ENCODE data around the gene CCM2. TPM values are rescaled to one million over a fixed set of nuclear protein-coding genes. Genes with fewer than 3 reads are reported as not detected.

Gene CCM2
- total RNA-seq, result 10 to 100 TPM; 99.6 to 99.9 TPM

- ChIA-PET POLR2A (interaction anchor here (0.9 to 11.7 kb wide), 12 partner anchors 11 to 153 kb away, joined by 3 to 234 read pairs (median 8); partner anchors contain the start of genes H2AZ2, MYO1G, PURB and TBRG4), CTCF (interaction anchor here (0.9 to 9.1 kb wide), 11 partner anchors 11 to 135 kb away, joined by 3 to 111 read pairs (median 5); partner anchors contain the start of gene MYO1G)
- DNase-seq (no peak), ATAC-seq (no peak)
- Mint-ChIP-seq H3K36me3 (ENCODE audit: low read depth) (peaks cover 20% of the 10 kb centered on the region), H3K27me3 (ENCODE audit: low read depth) (no peaks in the 10 kb centered on the region), H3K4me1 (ENCODE audit: low read depth) (peaks cover 54% of the 10 kb centered on the region), H3K27ac (peak within 1 kb of the TSS; percentile 91), H3K9me3 (ENCODE audit: insufficient read depth) (no peaks in the 10 kb centered on the region), H3K4me3 (peak within 1 kb of the TSS; percentile 85)
Measured at GRCh38 chr7:45000093-45001032, at the start of gene CCM2. CCM2 (plus strand) TSS chr7:45000201; CDS start chr7:45000334, 133 bp downstream.

- H3K27ac Mint-ChIP-seq, result no peak overlapping the region
- CTCF ChIA-PET, result no interaction called here
- H3K4me3 Mint-ChIP-seq, result no peak overlapping the region
- DNase-seq (no peak), ATAC-seq (no peak)
- H3K36me3 Mint-ChIP-seq (ENCODE audit: low read depth), result no peaks in the 10 kb centered on the region
- no peaks in the 10 kb centered on the region for H3K4me1 Mint-ChIP-seq (ENCODE audit: low read depth)
- H3K9me3 Mint-ChIP-seq (ENCODE audit: insufficient read depth), result no peaks in the 10 kb centered on the region
- peaks cover 37% of the 10 kb centered on the region for H3K27me3 Mint-ChIP-seq (ENCODE audit: low read depth)
- POLR2A ChIA-PET, result interaction anchor here (0.6 to 1.3 kb wide), 3 partner anchors 13 to 69 kb away, joined by 3 read pairs; no protein-coding TSS in a partner anchor
Measured at GRCh38 chr7:44953156-44953555, 46.8 kb upstream of the CCM2 start.

- ATAC-seq (no peak), DNase-seq (no peak)
- ChIA-PET POLR2A (interaction anchor here (0.7 to 3.8 kb wide), 10 partner anchors 9 to 157 kb away, joined by 3 to 23 read pairs (median 4); partner anchors contain the start of genes H2AZ2 and MYO1G), CTCF (interaction anchor here (0.5 kb wide), 1 partner anchor 78 kb away, joined by 3 read pairs; no protein-coding TSS in a partner anchor)
- Mint-ChIP-seq H3K4me1 (ENCODE audit: low read depth) (peaks cover 18% of the 10 kb centered on the region), H3K27me3 (ENCODE audit: low read depth) (peaks cover 24% of the 10 kb centered on the region), H3K9me3 (ENCODE audit: insufficient read depth) (no peaks in the 10 kb centered on the region), H3K27ac (no peak overlapping the region), H3K4me3 (no peak overlapping the region), H3K36me3 (ENCODE audit: low read depth) (peaks cover 9% of the 10 kb centered on the region)
Measured at GRCh38 chr7:44955733-44956132, 44.3 kb upstream of the CCM2 start.

GRCh38 chr7:44956157-44956766 lies 43.7 kb upstream of the CCM2 start:
- peaks cover 18% of the 10 kb centered on the region for H3K4me1 Mint-ChIP-seq (ENCODE audit: low read depth)
- H3K9me3 Mint-ChIP-seq (ENCODE audit: insufficient read depth), result no peaks in the 10 kb centered on the region
- peaks cover 9% of the 10 kb centered on the region for H3K36me3 Mint-ChIP-seq (ENCODE audit: low read depth)
- peaks cover 20% of the 10 kb centered on the region for H3K27me3 Mint-ChIP-seq (ENCODE audit: low read depth)
- DNase-seq (no peak), ATAC-seq (no peak)
- ChIA-PET POLR2A (interaction anchor here (0.7 to 3.8 kb wide), 6 partner anchors 8 to 375 kb away, joined by 3 to 23 read pairs (median 4); partner anchors contain the start of gene TMED4), CTCF (no interaction called here)
- no peak overlapping the region for H3K4me3 Mint-ChIP-seq
- H3K27ac Mint-ChIP-seq, result no peak overlapping the region

- Mint-ChIP-seq H3K27me3 (ENCODE audit: low read depth) (peaks cover 9% of the 10 kb centered on the region), H3K9me3 (ENCODE audit: insufficient read depth) (no peaks in the 10 kb centered on the region), H3K4me1 (ENCODE audit: low read depth) (peaks cover 24% of the 10 kb centered on the region), H3K4me3 (no peak overlapping the region), H3K36me3 (ENCODE audit: low read depth) (peaks cover 16% of the 10 kb centered on the region), H3K27ac (peak overlapping the region; percentile 24)
- DNase-seq, result no peak
- POLR2A ChIA-PET, result interaction anchor here (6.7 kb wide), 1 partner anchor 14 kb away, joined by 96 read pairs; no protein-coding TSS in a partner anchor
- CTCF ChIA-PET, result no interaction called here
- no peak for ATAC-seq
Measured at GRCh38 chr7:44958645-44959344, 41.2 kb upstream of the CCM2 start.

- peak; percentile 64 for DNase-seq
- Mint-ChIP-seq H3K27ac (peak overlapping the region; percentile 65), H3K9me3 (ENCODE audit: insufficient read depth) (no peaks in the 10 kb centered on the region), H3K4me3 (no peak overlapping the region), H3K4me1 (ENCODE audit: low read depth) (peaks cover 24% of the 10 kb centered on the region), H3K36me3 (ENCODE audit: low read depth) (peaks cover 22% of the 10 kb centered on the region), H3K27me3 (ENCODE audit: low read depth) (peaks cover 6% of the 10 kb centered on the region)
- ATAC-seq, result peak; percentile 56
- ChIA-PET CTCF (no interaction called here), POLR2A (interaction anchor here (6.7 kb wide), 1 partner anchor 13 kb away, joined by 96 read pairs; no protein-coding TSS in a partner anchor)
Measured at GRCh38 chr7:44959433-44959951, 40.5 kb upstream of the CCM2 start.

- Mint-ChIP-seq H3K27ac (peak overlapping the region; percentile 65), H3K27me3 (ENCODE audit: low read depth) (peaks cover under 1% of the 10 kb centered on the region), H3K4me1 (ENCODE audit: low read depth) (peaks cover 24% of the 10 kb centered on the region), H3K9me3 (ENCODE audit: insufficient read depth) (no peaks in the 10 kb centered on the region), H3K4me3 (no peak overlapping the region), H3K36me3 (ENCODE audit: low read depth) (peaks cover 26% of the 10 kb centered on the region)
- CTCF ChIA-PET, result interaction anchor here (1.0 kb wide), 1 partner anchor 13 kb away, joined by 3 read pairs; no protein-coding TSS in a partner anchor
- POLR2A ChIA-PET, result interaction anchor here (0.5 to 6.7 kb wide), 2 partner anchors 13 to 45 kb away, joined by 3 to 96 read pairs; no protein-coding TSS in a partner anchor
- ATAC-seq (peak; percentile 8), DNase-seq (peak; percentile 22)
Measured at GRCh38 chr7:44960011-44960580, 39.9 kb upstream of the CCM2 start.

- no peak overlapping the region for H3K27ac Mint-ChIP-seq
- no peak overlapping the region for H3K4me3 Mint-ChIP-seq
- CTCF ChIA-PET, result interaction anchor here (0.7 to 0.9 kb wide), 2 partner anchors 10 to 12 kb away, joined by 3 read pairs; no protein-coding TSS in a partner anchor
- H3K27me3 Mint-ChIP-seq (ENCODE audit: low read depth), result no peaks in the 10 kb centered on the region
- peaks cover 24% of the 10 kb centered on the region for H3K4me1 Mint-ChIP-seq (ENCODE audit: low read depth)
- no peaks in the 10 kb centered on the region for H3K9me3 Mint-ChIP-seq (ENCODE audit: insufficient read depth)
- peaks cover 40% of the 10 kb centered on the region for H3K36me3 Mint-ChIP-seq (ENCODE audit: low read depth)
- ATAC-seq, result peak; percentile 3
- peak; percentile 42 for DNase-seq
- POLR2A ChIA-PET, result interaction anchor here (0.9 to 6.7 kb wide), 4 partner anchors 11 to 77 kb away, joined by 4 to 96 read pairs (median 6); partner anchors contain the start of gene PURB
Measured at GRCh38 chr7:44961844-44962482, 38.0 kb upstream of the CCM2 start.

- no peaks in the 10 kb centered on the region for H3K27me3 Mint-ChIP-seq (ENCODE audit: low read depth)
- ATAC-seq (no peak), DNase-seq (peak; percentile 32)
- ChIA-PET POLR2A (interaction anchor here (1.2 to 6.7 kb wide), 3 partner anchors 10 to 78 kb away, joined by 4 to 96 read pairs (median 8); partner anchors contain the start of gene PURB), CTCF (interaction anchor here (0.7 kb wide), 1 partner anchor 11 kb away, joined by 3 read pairs; no protein-coding TSS in a partner anchor)
- H3K36me3 Mint-ChIP-seq (ENCODE audit: low read depth), result peaks cover 47% of the 10 kb centered on the region
- no peaks in the 10 kb centered on the region for H3K9me3 Mint-ChIP-seq (ENCODE audit: insufficient read depth)
- no peak overlapping the region for H3K27ac Mint-ChIP-seq
- H3K4me1 Mint-ChIP-seq (ENCODE audit: low read depth), result peaks cover 24% of the 10 kb centered on the region
- H3K4me3 Mint-ChIP-seq, result no peak overlapping the region
Measured at GRCh38 chr7:44962483-44963251, 37.3 kb upstream of the CCM2 start.

Data from activated CD8-positive, alpha-beta T cell treated with anti-CD3 and anti-CD28 coated beads, Interleukin-2, amount 10 ng/mL, durations not matched to agents 7 days and 5 days (primary cell).